ENCODE data around the gene ILKAP. TPM values are rescaled to one million over a fixed set of nuclear protein-coding genes. Genes with fewer than 3 reads are reported as not detected.

The ILKAP gene
- polyA plus RNA-seq, 3 donors, result 23.2 to 44.2 (median 29.3) TPM

- H3K27ac Mint-ChIP-seq, result no peak overlapping the region
- no peaks in the 10 kb centered on the region for H3K27me3 ChIP-seq (ENCODE audit: control insufficient read depth in 2 of 2, insufficient read depth in 2 of 2, low read length in 2 of 2)
- no peak for DNase-seq
- peaks cover 96 to 100% of the 10 kb centered on the region in 2 donors for H3K36me3 ChIP-seq (replicated peaks in 1 of 2; ENCODE audit: control insufficient read depth in 1 of 2, insufficient read depth in 2 of 2, low read length in 2 of 2)
- WGBS (ENCODE audit: insufficient coverage), result 95% methylated on average over 3 of the region's 4 CpGs
- no peak overlapping the region for H3K9ac ChIP-seq (ENCODE audit: insufficient read depth, low read length, poor library complexity, severe bottlenecking)
- no peaks in the 10 kb centered on the region for H4K20me1 ChIP-seq (ENCODE audit: insufficient read depth, low read length)
- intact Hi-C loops (cut with micrococcal nuclease), result no loop called here
- H3K4me1 Mint-ChIP-seq, result no peaks in the 10 kb centered on the region
- no peaks in the 10 kb centered on the region for H3K9me3 Mint-ChIP-seq
- no peak overlapping the region for H3K4me3 Mint-ChIP-seq
- H3K27ac ChIP-seq (ENCODE audit: low read depth in 1 of 2, low read length in 2 of 2), result no peak overlapping the region
- no peaks in the 10 kb centered on the region for H3K27me3 Mint-ChIP-seq (ENCODE audit: low read depth in 3 of 3)
- TF ChIP-seq, protein P1, sequence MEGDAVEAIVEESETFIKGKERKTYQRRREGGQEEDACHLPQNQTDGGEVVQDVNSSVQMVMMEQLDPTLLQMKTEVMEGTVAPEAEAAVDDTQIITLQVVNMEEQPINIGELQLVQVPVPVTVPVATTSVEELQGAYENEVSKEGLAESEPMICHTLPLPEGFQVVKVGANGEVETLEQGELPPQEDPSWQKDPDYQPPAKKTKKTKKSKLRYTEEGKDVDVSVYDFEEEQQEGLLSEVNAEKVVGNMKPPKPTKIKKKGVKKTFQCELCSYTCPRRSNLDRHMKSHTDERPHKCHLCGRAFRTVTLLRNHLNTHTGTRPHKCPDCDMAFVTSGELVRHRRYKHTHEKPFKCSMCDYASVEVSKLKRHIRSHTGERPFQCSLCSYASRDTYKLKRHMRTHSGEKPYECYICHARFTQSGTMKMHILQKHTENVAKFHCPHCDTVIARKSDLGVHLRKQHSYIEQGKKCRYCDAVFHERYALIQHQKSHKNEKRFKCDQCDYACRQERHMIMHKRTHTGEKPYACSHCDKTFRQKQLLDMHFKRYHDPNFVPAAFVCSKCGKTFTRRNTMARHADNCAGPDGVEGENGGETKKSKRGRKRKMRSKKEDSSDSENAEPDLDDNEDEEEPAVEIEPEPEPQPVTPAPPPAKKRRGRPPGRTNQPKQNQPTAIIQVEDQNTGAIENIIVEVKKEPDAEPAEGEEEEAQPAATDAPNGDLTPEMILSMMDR (IDR thresholded peaks at IDR 0.05), result no peak
- H3K4me3 ChIP-seq (replicated peaks in 1 of 3; ENCODE audit: low read depth in 2 of 3, low read length in 3 of 3), result no peak overlapping the region
- H3K36me3 Mint-ChIP-seq, result peaks cover 95 to 99% of the 10 kb centered on the region in 2 donors
- H3K4me2 ChIP-seq (replicated peaks; ENCODE audit: extremely low read depth, low read length, poor library complexity, severe bottlenecking), result no peak overlapping the region
- H2AFZ ChIP-seq (ENCODE audit: insufficient read depth, low read depth, low read length, poor library complexity, severe bottlenecking), result no peak overlapping the region
- H3K4me1 ChIP-seq (ENCODE audit: control insufficient read depth in 1 of 2, insufficient read depth in 2 of 2, low read length in 2 of 2), result no peaks in the 10 kb centered on the region
- H3K79me2 ChIP-seq (ENCODE audit: insufficient read depth, low read length), result no peaks in the 10 kb centered on the region
- no peaks in the 10 kb centered on the region for H3K9me3 ChIP-seq (replicated peaks in 1 of 2; ENCODE audit: control insufficient read depth in 1 of 2, insufficient read depth in 1 of 2, low read length in 2 of 2)
These were observed 19.7 kb downstream of the ILKAP start for GRCh38 chr2:238183821-238184220.

DNA sequence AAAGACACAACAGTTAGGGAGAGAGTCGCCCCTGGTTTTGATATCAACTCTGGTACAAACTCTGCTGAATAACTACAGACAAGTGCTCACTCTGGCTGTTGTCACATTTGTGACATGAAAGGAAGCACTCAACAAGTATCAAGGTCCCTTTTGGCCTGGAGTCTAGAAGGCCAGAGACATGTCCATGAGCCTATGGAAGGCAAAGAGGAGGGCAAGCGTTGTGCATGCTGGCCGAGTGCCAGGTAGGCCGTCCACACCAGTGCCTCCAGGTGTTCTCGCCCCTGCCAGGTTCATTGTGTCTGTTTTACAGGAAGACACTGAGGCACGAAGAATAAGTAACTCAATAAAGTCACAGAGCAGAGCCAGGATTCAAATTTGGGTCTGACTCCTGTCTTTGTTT is 21.1 kb downstream of the ILKAP start:
- H3K4me1 ChIP-seq (ENCODE audit: control insufficient read depth in 1 of 2, insufficient read depth in 2 of 2, low read length in 2 of 2), result no peaks in the 10 kb centered on the region
- WGBS (ENCODE audit: insufficient coverage), result 93% methylated on average over 5 of the region's 6 CpGs
- H3K9ac ChIP-seq (ENCODE audit: insufficient read depth, low read length, poor library complexity, severe bottlenecking), result no peak overlapping the region
- TF ChIP-seq, protein P1 (IDR thresholded peaks at IDR 0.05), result no peak
- no peak overlapping the region for H2AFZ ChIP-seq (ENCODE audit: insufficient read depth, low read depth, low read length, poor library complexity, severe bottlenecking)
- DNase-seq, result no peak
- no peaks in the 10 kb centered on the region for H3K9me3 Mint-ChIP-seq
- H4K20me1 ChIP-seq (ENCODE audit: insufficient read depth, low read length), result no peaks in the 10 kb centered on the region
- H3K36me3 Mint-ChIP-seq, result peaks cover 94 to 99% of the 10 kb centered on the region in 2 donors
- intact Hi-C loops (cut with micrococcal nuclease), result no loop called here
- H3K36me3 ChIP-seq (replicated peaks in 1 of 2; ENCODE audit: control insufficient read depth in 1 of 2, insufficient read depth in 2 of 2, low read length in 2 of 2), result peaks cover 96 to 100% of the 10 kb centered on the region in 2 donors
- no peak overlapping the region for H3K4me2 ChIP-seq (replicated peaks; ENCODE audit: extremely low read depth, low read length, poor library complexity, severe bottlenecking)
- H3K79me2 ChIP-seq (ENCODE audit: insufficient read depth, low read length), result no peaks in the 10 kb centered on the region
- no peaks in the 10 kb centered on the region for H3K4me1 Mint-ChIP-seq
- H3K27ac Mint-ChIP-seq, result no peak overlapping the region
- H3K27ac ChIP-seq (ENCODE audit: low read depth in 1 of 2, low read length in 2 of 2), result no peak overlapping the region
- no peaks in the 10 kb centered on the region for H3K27me3 ChIP-seq (ENCODE audit: control insufficient read depth in 2 of 2, insufficient read depth in 2 of 2, low read length in 2 of 2)
- no peaks in the 10 kb centered on the region for H3K9me3 ChIP-seq (replicated peaks in 1 of 2; ENCODE audit: control insufficient read depth in 1 of 2, insufficient read depth in 1 of 2, low read length in 2 of 2)
- no peaks in the 10 kb centered on the region for H3K27me3 Mint-ChIP-seq (ENCODE audit: low read depth in 3 of 3)
- H3K4me3 ChIP-seq (replicated peaks in 1 of 3; ENCODE audit: low read depth in 2 of 3, low read length in 3 of 3), result no peak overlapping the region
- no peak overlapping the region for H3K4me3 Mint-ChIP-seq

Measured in CD14-positive monocyte (primary cell).